Coronary artery (tissue), 2 donors: Measurements from ENCODE around the gene PTBP1.

Experiments used
- DNase-seq: peaks from one replicate; pipeline ENCODE4 v3.0.0-alpha.2; 2017; ENCODE audit warnings: low spot score
- H3K27ac ChIP-seq, 2 donors: fragments of 200-600 bp; sonication (generic); one replicate each; pipeline ENCODE4 v1.5.1; 2016 to 2019
- H3K4me3 ChIP-seq: fragments of 200-600 bp; sonication (generic); 2 replicates; pipeline ENCODE4 v1.5.1; 2016; ENCODE audit warnings: mild to moderate bottlenecking, moderate library complexity
- CTCF ChIP-seq: fragments of 200-600 bp; sonication (generic); IDR thresholded peaks from one replicate; pipeline ENCODE4 v1.5.1; 2019; ENCODE audit warnings: antibody characterized with exemption

Gene PTBP1

GRCh38 chr19:825897-826644, 28.8 kb downstream of the PTBP1 start:
- DNase-seq = no peak
- no peak overlapping the region for H3K27ac ChIP-seq
- TF ChIP-seq CTCF = no peak
- H3K4me3 ChIP-seq = no peak overlapping the region

- no peak for DNase-seq
- TF ChIP-seq CTCF = no peak
- no peak overlapping the region for H3K27ac ChIP-seq
- no peak overlapping the region for H3K4me3 ChIP-seq
These were observed 30.1 kb downstream of the PTBP1 start for GRCh38 chr19:827314-827709.

- no peak for TF ChIP-seq CTCF
- DNase-seq = no peak
- Histone ChIP-seq H3K27ac (no peak within 1 kb of the TSS), H3K4me3 (no peak within 1 kb of the TSS)
These were observed 30.6 kb downstream of the PTBP1 start, which contains the start of gene AZU1 for GRCh38 chr19:827710-828321. Gene AZU1, plus strand, starts transcription at chr19:827837. Its CDS starts 10 bp downstream, at chr19:827847.

GRCh38 chr19:829129-829758, 32.0 kb downstream of the PTBP1 start:
- no peak overlapping the region for H3K27ac ChIP-seq
- no peak overlapping the region for H3K4me3 ChIP-seq
- TF ChIP-seq CTCF = no peak
- no peak for DNase-seq

GRCh38 chr19:831407-832369, 34.4 kb downstream of the PTBP1 start:
- TF ChIP-seq CTCF = no peak
- Histone ChIP-seq H3K4me3 (no peak overlapping the region), H3K27ac (no peak overlapping the region)
- DNase-seq = no peak

GRCh38 chr19:834216-834615, 37.0 kb downstream of the PTBP1 start:
- DNase-seq = no peak

More at GRCh38 chr19:834216-834615, 37.0 kb downstream of the PTBP1 start:
- Histone ChIP-seq H3K4me3 (no peak overlapping the region), H3K27ac (no peak overlapping the region)
- no peak for TF ChIP-seq CTCF
